Left renal pelvis (tissue), 4 donors: ENCODE results near the gene OR6C75. TPM values are rescaled to one million over a fixed set of nuclear protein-coding genes. Genes with fewer than 3 reads are reported as not detected.

ENCODE experiments used
- polyA plus RNA-seq, 4 donors: library from polyadenylated mRNA; unstranded; fragments of 120-200 nt; gene quantifications; one replicate each; pipeline ENCODE4 v1.2.1, GENCODE V29; 2013; ENCODE audit not compliant: insufficient read length in 4 of 4

Gene OR6C75
- polyA plus RNA-seq, 4 donors, result 0.04 TPM; not detected in 3

Other genes with a start within 250 kb of the OR6C75 start
- gene OR9K2, start 236.6 kb upstream of the OR6C75 start, polyA plus RNA-seq, result not detected
- gene OR10A7, start 141.9 kb upstream of the OR6C75 start, polyA plus RNA-seq, result not detected
- gene OR6C74, start 118.4 kb upstream of the OR6C75 start, polyA plus RNA-seq, result not detected
- gene OR6C6, start 66.4 kb upstream of the OR6C75 start, polyA plus RNA-seq, result not detected
- not detected for gene OR6C1, start 48.6 kb upstream of the OR6C75 start, polyA plus RNA-seq
- gene OR6C3, start 32.2 kb upstream of the OR6C75 start, polyA plus RNA-seq, result not detected
- gene OR6C65, start 37.6 kb downstream of the OR6C75 start, polyA plus RNA-seq, result not detected
- gene OR6C76, start 63.3 kb downstream of the OR6C75 start, polyA plus RNA-seq, result not detected
- gene OR6C2, start 81.1 kb downstream of the OR6C75 start, polyA plus RNA-seq, result not detected
- not detected for gene OR6C70, start 107.2 kb downstream of the OR6C75 start, polyA plus RNA-seq
- not detected for gene OR6C68, start 129.4 kb downstream of the OR6C75 start, polyA plus RNA-seq
- not detected for gene OR6C4, start 186.6 kb downstream of the OR6C75 start, polyA plus RNA-seq
- not detected for gene OR2AP1, start 209.5 kb downstream of the OR6C75 start, polyA plus RNA-seq